HG03064 (cell line): ENCODE measurements around the gene SH2B2.

ENCODE experiments used
- ATAC-seq: cut with Tn5 transposase; IDR thresholded peaks from one replicate; pipeline ENCODE4 v1.9.1; 2021; ENCODE audit warnings: low read depth; ENCODE audit not compliant: unreplicated experiment

SH2B2 gene

GRCh38 chr7:102264367-102264891 is 22.2 kb upstream of the SH2B2 start:
- no peak for ATAC-seq

DNA sequence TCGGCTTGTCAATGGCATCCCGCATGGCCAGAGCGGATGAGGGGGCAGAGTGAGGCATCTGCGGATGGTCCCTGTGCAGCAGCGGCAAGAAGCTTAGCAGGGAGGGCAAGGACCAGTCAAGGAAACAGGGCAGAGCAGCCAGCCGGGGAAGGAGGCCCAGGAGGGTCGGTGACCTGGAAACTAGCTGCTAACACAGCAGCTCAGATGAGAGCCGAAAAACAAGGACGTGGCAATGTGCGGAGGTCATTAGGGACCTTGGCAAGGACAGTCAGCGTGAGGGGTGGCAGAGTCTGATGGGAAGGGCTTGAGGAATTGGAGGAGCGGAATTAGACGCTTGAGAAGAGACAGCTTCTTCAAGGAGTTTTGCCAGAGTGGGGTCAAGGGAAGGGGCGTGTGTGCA is 20.1 kb upstream of the SH2B2 start:
- ATAC-seq = no peak

DNA sequence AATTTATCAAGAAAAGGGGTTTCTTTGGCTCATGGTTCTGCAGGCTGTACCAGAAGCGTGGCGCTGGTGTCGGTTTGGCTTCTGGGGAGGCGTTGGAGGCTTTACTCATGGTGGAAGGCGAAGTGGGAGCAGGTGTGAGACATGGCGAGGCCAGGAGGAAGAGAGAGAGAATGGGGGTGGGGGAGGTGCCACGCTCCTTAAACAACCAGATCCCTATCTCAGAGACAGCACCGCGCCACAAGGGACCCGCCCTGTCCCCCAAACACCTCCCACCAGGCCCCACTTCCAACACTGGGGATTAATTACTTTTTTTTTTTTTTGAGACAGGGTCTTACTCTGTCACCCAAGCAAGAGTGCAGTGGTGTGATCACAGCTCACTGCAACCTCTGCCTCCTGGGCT is 18.0 kb upstream of the SH2B2 start:
- no peak for ATAC-seq

- no peak for ATAC-seq
Measured at GRCh38 chr7:102270178-102270887, 16.3 kb upstream of the SH2B2 start.

GRCh38 chr7:102271158-102271798 is 15.4 kb upstream of the SH2B2 start:
- no peak for ATAC-seq

DNA sequence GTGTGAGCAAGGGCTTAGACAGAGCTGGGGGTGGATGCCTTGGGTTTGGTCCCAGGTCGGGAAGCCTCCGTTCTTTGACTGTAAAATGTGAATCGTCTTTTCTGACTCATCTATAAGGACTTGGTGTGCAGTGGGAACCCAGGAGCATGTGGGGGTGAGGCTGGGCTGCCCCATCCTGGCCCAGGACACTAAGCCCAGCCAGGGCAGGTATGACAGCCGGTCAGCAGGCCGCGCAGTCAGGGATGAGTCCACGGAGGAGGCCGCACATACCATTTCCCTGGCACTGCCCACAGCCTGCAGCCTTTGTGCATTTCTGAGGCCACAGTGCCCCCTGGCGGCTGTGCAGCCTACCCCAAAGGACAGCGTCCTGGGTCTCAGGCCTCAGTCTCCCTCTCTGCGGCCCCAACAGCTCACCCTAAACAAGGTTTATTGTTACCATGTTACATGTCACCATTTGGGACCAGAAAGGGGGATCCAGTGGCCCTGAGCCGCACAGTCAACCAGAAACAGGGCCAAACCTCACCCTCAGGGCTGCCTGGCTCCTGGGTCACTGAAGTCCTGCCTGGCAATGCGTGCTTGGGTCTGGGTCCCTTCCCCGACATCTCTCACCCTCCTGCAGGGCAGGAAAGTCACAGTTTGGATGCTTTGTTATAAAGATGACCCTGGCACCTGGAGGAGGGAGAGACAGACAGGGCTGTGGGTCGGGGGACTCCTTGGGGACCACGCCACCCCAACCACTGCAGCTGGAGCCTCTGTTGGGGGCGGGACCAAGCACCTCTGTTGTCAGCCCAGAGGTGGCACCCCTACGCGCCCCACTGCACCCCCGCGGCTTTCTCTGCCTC is 14.4 kb upstream of the SH2B2 start:
- ATAC-seq = no peak

DNA sequence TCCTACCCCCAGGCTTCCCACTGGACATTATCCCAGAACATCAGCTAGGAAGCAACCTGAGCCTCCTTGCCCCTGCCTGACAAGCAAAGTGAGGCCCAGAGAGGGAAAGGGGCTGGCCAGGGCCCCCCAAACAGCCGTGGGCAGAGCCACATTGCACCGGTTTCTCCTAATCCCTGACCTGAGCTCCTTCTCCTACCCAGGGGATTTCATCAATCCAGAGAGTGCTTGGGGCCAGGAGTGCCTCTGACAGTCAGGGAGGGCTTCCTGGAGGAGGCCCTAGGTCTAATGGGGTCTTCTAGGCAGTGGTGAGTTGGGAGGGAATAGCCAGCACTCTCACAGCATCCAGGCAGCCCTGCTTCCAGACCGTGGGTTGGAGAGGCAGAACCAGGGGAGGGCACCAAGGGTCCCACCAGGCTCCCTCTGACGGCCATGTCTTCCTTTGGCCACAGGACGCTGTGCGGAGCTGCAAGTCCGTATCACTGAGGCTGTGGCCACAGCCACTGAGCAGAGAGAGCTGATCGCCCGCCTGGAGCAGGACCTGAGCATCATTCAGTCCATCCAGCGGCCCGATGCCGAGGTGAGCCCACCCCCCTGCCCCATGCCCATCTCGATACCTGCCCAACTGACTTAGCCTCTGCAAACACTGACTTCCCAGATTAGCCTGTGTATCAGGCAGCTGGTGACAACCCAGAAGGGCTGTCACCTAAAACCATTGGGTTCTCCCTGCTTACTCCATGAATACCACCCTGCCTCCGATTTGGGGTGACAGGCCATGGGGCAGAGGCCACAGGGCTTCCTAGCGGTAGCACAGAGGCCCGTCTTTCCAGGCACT is 13.5 kb upstream of the SH2B2 start:
- no peak for ATAC-seq

GRCh38 chr7:102273749-102274712 is 12.6 kb upstream of the SH2B2 start:
- no peak for ATAC-seq

GRCh38 chr7:102275123-102275703 is 11.5 kb upstream of the SH2B2 start:
- no peak for ATAC-seq

DNA sequence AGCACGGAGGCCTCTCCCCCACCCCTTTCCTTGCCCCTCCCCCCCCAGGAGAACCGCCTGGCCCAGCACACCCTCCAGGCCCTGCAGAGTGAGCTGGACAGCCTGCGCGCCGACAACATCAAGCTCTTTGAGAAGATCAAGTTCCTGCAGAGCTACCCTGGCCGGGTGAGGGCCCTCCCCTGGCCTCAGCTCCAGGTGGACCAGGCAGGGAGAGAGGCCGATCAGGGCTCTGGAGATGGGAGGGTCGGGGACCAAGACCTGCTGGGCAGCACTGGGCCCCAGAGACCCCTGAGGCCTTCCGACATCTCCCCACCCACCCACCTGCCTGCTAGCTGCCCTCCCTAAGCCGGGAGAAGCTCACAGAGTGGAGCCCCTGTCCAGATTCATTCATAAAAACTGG is 8.8 kb upstream of the SH2B2 start:
- no peak for ATAC-seq

DNA sequence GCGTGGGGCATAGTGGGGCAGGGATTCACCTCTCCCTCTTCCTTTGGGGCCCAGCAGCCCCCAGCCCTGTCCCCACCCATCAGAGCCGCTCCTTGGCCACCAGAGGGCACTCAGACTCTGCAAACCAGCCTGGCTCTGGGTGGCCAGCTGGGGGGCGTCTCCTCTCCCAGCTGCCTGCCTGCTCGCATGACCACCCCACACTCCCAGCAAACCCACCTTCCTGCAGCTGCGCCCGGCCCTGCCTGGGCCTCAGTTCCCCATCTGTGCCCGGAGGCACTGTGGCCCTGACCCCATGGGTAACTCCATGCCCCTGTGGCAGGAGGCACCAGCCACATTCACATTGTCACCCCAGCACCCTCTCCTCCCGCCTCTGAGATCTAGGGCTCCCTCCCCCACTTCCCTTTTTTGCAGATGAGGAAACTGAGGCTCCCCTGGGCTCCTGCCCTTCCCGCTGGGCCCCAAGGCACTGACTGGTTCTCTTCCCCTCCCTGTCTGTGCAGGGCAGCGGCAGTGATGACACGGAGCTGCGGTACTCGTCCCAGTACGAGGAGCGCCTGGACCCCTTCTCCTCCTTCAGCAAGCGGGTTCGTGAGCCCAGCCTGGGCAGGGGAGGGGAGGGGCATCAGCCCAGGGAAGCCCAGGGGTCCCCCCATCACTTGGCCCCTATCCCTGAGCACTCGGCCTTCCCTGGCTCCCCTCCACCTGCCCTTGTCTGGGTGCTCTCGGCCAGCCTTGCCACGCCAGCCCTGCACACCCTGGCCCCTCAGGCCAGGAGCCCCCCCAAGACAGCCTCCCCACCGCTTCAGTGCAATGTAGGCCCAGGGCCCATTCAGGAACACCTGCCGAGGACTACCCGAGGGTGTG is 6.9 kb upstream of the SH2B2 start:
- peak; percentile 67 for ATAC-seq

DNA sequence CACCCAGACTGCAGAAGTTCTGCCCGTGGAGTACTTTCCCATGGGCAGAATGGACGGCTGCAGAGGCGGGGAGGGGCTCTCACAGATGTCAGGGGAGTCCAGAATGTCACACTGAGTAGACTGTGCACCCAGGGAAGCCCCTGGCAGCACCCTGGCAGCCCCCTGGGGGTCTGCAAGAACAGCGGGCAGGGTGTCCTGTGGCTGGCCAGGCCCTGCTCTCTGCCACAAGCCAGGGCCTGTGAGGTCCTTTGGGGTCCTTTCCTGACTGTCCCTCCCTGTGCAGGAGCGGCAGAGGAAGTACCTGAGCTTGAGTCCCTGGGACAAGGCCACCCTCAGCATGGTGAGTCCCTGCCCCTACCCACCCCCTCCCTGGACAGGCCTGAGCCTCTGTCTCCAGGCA is 6.1 kb upstream of the SH2B2 start:
- ATAC-seq = no peak

DNA sequence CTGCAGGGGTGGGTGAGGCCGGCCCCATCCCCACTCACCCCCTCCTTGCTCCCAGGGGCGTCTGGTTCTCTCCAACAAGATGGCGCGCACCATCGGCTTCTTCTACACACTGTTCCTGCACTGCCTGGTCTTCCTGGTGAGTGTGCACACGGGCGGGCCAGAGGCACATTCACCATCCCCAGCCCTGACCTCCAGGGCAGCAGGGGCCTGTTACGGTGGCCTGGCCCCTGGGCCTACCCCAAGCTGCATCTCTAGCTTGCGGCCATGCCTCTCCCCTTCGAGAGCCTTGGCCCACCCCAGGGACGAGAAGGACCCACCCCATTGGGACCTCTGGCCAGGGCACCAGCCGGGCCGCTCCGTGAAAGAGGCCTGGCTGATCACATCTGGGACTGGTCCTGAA is 4.9 kb upstream of the SH2B2 start:
- ATAC-seq = no peak

DNA sequence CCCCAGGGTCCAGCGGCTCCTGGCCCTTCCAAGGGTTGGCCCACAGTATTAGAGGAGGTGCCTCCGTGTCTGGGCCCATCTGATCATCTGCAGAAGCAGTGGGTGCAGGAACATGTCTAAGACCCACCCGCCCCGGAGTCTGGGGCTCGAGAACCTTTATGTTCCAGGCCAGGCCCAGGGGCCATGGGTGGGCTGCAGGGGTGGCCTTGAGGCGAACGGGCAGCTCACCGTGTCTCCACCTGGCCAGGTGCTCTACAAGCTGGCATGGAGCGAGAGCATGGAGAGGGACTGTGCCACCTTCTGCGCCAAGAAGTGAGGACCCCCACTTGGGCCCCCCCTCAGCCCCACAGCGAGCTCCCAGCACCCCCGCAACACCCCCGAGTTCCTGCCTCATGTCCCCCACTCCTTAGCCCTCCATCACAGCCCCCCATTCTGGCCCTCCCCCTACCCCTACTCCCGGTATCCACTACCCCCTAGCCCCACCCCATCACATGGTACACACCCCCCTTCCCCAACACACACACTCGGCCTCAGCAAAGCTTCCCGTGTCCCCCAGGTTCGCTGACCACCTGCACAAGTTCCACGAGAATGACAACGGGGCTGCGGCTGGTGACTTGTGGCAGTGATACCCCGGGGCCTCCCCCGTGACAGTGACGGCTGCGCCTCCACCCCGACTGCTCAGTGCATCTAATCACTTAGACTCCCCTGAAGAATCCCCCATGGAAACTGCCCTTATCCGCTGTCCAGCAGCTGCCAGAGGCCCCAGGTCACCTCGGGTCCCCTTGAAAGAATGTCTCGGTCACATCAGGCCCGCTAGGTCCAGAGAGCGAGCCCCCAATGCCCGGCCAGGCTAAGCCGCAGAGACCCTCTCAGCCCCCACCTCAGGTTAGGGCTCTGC is 4.0 kb upstream of the SH2B2 start:
- ATAC-seq = no peak

- no peak for ATAC-seq
Measured at GRCh38 chr7:102283477-102284189, 3.0 kb upstream of the SH2B2 start.

DNA sequence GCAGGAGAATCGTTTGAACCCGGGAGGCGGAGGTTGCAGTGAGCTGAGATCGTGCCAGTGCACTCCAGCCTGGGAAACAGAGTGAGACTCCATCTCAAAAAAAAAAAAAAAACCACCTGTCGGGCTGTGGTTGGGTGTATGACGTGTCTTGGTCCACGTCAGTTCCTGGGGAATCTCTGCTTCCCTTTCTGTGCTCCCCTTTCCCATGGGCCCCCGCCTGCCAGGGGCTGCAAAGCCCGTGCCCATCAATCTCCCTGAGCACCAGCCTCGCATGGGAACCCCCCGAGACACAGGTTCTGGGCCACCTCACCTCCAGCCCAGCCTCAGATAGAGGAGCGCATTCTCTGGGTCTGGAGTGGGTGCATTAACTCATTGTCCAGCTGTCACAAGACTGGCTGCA is 2.3 kb upstream of the SH2B2 start:
- ATAC-seq = no peak
